GM23338 (cell line): ENCODE data around the gene MIEF2.

ENCODE experiments used
- CREB1 ChIP-seq: fragments of 250-450 bp; sonication (Bioruptor Pico); IDR thresholded peaks from 2 replicates; pipeline ENCODE4 v1.5.0; 2020; ENCODE audit warnings: low read depth, mild to moderate bottlenecking, moderate library complexity
- CTCF ChIP-seq, 2 experiments: fragments of 200-600 bp in 1 of 2; sonication (generic) in 1 of 2; conservative IDR thresholded peaks; 2 replicates each; pipeline versions ENCODE4 v1.5.1 to v1.6.1; 2016 to 2017; ENCODE audit warnings: antibody characterized with exemption in 2 of 2, low read depth in 2 of 2, mild to moderate bottlenecking in 2 of 2, moderate library complexity in 1 of 2
- EZH2 ChIP-seq: fragments of 200-600 bp; sonication (generic); IDR thresholded peaks from one replicate; pipeline ENCODE4 v1.8.0; 2017; ENCODE audit warnings: antibody characterized with exemption, mild to moderate bottlenecking, low read depth; ENCODE audit not compliant: unreplicated experiment
- EZH2phosphoT487 ChIP-seq: fragments of 200-600 bp; sonication (generic); IDR thresholded peaks from one replicate; pipeline ENCODE4 v1.8.1; 2018; ENCODE audit warnings: antibody characterized with exemption; ENCODE audit not compliant: unreplicated experiment
- POLR2AphosphoS5 ChIP-seq: IDR thresholded peaks from 2 replicates; pipeline ENCODE4 v1.6.1; 2016; ENCODE audit warnings: antibody characterized with exemption, low read depth
- ZNF114 ChIP-seq: fragments of 250-450 bp; sonication (Bioruptor Pico); IDR thresholded peaks from 2 replicates; pipeline ENCODE4 v1.5.0; 2020; ENCODE audit warnings: mild to moderate bottlenecking, moderate library complexity

- TF ChIP-seq CTCF (conservative IDR thresholded peaks at IDR 0.05; ENCODE audit: low read depth in 2 of 2) (no peak), EZH2 (no peak), POLR2AphosphoS5 (no peak; the same call in 1 of the 2 replicates), EZH2phosphoT487 (no peak), ZNF114 (CRISPR knock-in tag) (no peak), CREB1 (no peak)
Observed at GRCh38 chr17:18245038-18245776, 15.3 kb upstream of the MIEF2 start.
